Midbrain (tissue), 1 donor: Measurements from ENCODE around the gene DYRK1A.

Experiments
- DNase-seq: peaks from one replicate; lab custom pipeline; 2025; lab: John Stamatoyannopoulos, UW

The DYRK1A gene

DNA sequence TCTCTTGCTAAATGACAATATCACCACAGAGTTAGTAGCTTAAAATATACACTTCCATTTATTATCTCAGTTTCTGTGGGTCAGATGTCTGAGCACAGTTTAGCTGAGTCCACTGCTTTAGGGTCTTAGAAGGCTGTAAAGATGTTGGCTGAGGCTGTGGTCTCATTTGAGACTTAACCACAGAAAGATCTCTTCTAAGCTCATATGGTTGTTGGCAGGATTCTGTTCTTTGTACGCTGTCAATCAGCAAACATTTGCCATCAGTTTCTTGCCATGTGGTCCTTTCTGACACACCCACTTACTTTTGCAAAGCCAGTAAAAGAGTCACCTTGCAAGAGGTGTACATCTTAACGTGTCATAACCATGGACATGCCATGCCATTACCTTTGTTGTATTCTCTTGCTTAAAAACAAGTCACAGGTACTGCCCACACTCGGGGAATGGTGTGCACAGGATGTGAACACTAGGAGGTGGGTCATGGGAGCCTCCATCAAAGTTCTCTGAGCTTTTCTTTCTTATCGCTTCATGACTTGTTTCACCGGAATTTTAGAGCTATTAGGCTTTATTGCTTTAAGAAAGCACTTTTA lies 18.7 kb downstream of the DYRK1A start:
- no peak for DNase-seq

GRCh38 chr21:37386151-37386550 lies 19.6 kb downstream of the DYRK1A start:
- no peak for DNase-seq

GRCh38 chr21:37389456-37389855 lies 22.9 kb downstream of the DYRK1A start:
- DNase-seq = no peak

DNA sequence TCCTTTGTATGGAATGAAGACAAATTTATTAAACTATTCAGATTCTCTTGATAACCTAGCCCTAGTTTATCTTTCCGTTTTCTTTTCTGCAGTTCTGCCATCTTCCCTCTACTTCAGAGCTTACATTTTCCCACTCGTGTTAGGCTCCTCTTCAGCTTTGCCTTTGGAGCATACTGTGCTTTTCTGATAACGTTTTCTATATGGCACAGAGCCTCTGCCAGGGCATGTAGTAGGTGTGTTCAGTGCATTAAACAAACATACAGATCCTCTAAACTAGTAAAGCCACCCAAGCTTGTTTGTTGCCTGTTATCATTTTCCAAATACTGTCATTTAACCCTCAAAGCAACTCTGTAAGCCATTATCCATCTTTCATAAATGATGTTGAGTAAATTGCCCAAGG lies 25.1 kb downstream of the DYRK1A start:
- DNase-seq = no peak

DNA sequence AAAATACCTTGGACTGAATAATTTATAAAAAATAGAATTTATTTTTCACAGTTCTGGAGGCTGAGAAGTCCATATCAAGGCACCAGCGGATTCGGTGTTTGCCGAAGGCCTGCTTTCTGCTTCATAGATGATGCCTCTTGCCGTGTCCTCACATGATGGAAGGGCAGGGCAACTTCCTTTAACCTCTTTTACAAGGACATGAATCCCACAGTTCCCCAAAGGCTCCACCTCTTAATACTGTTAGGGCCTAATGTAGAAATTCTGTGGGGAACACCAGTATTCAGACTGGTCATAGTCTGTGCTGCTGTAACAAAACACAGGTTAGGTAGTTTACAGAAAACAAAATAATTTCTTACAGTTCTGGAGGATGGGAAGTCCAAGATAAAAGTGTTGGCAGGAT lies 25.9 kb downstream of the DYRK1A start:
- DNase-seq = no peak

DNA sequence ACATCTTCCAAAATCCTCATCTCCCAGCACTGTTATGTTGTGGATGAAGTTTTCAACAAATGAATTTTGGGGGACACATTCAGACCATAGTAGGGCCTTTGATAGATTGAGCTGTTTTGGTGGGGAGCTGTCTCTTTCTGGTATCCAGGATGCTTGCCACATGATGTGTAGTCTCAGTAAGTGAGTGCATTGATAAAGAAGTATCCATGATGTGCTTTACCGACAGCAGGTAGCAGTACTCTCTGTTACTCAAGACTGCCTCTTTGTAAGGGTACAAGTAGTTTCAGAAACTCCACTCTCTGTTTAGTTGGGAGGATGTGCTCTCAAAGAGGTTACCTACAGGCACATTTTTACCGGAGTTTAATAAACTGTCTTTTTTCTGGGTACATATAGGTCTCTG lies 26.5 kb downstream of the DYRK1A start:
- no peak for DNase-seq

GRCh38 chr21:37393786-37394185 lies 27.2 kb downstream of the DYRK1A start:
- DNase-seq = no peak

DNA sequence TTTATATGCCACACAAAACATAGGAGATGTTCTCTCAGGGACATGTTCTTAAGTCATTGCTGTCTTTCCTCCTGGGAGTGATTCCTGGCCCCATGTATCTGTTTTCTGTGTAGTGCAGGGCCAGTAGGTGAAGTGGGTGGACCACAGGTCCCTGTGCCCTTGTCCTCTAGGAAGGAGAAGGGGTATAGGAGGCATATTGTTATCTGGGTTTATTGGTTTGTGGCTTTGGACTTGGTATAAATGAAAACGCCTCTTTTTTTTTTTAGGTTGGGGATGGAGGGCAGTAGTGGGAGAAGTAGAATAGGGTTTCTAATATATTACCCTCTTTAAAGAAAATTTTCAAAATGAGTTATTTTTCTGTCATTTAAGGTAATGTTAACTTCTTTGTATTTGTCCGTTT lies 29.4 kb downstream of the DYRK1A start:
- DNase-seq = no peak

- no peak for DNase-seq
Observed at GRCh38 chr21:37396855-37397254, 30.3 kb downstream of the DYRK1A start.

DNA sequence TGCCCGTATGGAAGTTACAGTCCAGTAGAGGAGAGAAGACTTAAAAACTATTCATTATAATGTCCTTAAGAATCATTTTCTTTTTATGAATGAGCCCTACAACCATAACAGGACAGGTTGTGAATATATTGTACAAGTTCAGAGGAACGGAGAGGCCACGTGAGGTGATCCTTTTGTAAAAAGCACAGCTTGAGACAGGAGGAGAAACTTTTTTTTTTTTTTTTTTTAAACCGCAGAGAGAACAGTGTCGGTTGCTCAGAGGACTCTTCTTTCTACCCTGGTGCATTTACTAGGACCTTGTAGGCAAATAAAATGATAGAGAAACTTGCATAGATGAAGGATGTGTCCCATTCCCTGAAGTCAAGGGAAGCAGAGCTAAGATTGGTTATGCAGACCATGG lies 32.1 kb downstream of the DYRK1A start:
- DNase-seq = no peak

- no peak for DNase-seq
Observed at GRCh38 chr21:37402251-37402867, 35.8 kb downstream of the DYRK1A start.

DNA sequence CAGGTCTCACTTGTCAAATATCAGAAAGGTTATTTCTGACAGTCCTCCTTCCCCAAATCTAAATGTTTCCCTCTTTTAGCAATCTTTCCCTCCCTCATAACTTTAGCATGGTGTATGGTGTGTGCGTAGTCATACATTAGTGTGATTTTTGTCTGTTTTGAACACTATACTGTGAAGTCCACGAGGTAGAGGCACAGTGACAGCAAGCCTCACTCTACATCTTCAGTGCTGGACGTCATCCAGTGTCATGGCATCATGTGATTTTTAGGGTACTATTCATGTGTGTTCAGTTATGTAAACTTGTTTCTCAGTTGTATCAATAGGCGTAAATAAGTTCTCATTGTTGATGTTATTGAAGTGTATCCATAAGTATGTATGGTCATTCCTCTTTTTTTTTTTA lies 39.1 kb downstream of the DYRK1A start:
- DNase-seq = no peak

DNA sequence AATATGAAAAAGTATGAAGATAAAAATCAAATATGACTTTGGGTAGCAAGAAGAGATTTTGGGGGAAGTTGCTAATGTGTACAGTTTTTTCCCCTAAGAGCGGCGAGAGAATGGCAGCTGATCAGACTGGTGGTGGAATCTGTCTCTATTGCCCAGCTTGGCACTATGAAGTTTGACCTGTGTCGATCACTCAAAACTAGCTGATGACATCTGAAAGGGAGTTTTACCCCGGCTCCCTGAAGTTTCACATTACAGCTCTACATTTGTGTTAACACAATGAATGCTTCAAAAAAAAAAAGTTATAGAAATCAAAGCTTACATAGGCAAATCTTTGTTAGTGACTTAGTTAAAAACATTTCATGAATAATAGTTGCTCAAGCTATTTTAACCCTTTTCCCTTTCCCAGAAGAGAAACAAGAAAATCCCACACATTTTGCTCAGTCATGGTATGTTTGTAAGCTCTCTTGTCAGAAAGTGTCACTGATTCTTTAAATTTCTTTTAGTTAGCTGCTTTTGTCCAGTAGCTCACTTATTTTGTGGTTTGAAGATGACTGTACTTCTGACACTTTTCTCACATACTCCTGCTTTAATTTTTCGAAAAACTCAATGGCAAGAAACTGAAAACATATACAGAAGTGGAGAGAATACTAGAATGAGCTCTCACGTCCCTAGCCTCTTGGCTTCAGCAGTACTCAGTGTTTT lies 41.3 kb downstream of the DYRK1A start:
- no peak for DNase-seq

GRCh38 chr21:37408464-37409193 lies 42.1 kb downstream of the DYRK1A start:
- no peak for DNase-seq

- no peak for DNase-seq
Observed at GRCh38 chr21:37410639-37411038, 44.1 kb downstream of the DYRK1A start.

GRCh38 chr21:37412603-37413360 lies 46.2 kb downstream of the DYRK1A start:
- DNase-seq = no peak

DNA sequence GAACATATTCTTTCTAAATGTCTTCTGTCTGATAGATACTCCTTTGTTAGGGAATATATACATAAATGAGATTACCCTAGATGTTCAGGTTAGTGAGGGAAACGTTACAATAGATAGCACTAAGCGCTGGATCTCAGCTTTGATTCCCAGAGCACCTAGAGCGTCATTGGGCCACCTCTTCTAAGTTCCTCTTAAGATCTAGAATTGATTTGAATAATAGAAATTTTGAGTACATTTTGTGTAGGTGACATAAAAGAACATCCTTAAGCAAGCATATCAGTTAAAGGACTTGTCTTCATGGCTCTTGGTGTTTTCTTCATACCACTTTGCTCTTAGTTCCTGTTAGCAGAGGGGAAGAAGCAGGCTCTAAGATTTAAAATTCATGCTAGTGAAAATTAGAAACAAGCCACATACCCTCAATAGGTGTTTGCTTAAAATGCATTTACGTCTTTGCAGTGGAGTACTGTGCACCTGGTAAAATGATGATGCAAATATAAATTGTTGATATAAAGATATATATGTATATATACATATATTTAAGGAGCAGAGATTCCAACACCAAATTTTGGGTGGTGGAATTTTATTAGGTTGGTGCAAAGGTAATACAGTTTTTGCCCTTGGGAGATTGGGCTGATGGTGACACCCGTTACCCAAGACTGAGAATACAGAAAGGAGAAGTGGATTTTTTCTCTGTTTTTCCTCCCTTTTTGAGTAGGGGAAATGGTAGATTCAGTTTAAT lies 47.1 kb downstream of the DYRK1A start:
- DNase-seq = no peak

- DNase-seq = no peak
Observed at GRCh38 chr21:37414292-37415253, 48.0 kb downstream of the DYRK1A start.

- no peak for DNase-seq
Observed at GRCh38 chr21:37415939-37416338, 49.4 kb downstream of the DYRK1A start.

DNA sequence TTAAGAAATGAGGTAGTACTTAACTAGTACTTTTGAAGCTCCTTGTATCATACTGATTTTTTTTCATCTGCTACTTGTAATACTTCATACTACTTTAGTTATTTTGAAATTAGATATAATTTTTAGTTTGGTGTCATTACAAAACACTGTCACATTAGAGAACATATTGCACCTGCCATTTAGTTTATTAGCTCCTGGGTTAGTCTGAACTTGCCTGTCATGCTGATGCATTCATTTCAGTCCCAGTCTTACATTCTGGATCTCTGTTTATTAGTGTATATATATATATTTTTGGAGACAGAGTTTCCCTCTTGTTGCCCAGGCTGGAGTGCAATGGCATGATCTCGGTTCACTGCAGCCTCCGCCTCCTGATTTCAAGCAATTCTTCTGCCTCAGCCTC lies 50.3 kb downstream of the DYRK1A start:
- no peak for DNase-seq
